Renal pelvis (tissue), 12 donors: ENCODE measurements around the gene FOXA1. TPM values are rescaled to one million over a fixed set of nuclear protein-coding genes. Genes with fewer than 3 reads are reported as not detected.

ENCODE experiments used
- DNase-seq: peaks from one replicate; pipeline ENCODE4 v3.0.0-alpha.2; 2013
- long read RNA-seq, 16 experiments: transcript quantifications; one replicate each; lab custom pipeline, GENCODE V29; 2026
- polyA plus RNA-seq, 3 donors: library from polyadenylated mRNA; unstranded; fragments of 120-200 nt; gene quantifications; one replicate each; pipeline ENCODE4 v1.2.1, GENCODE V29; 2013; ENCODE audit not compliant: insufficient read length in 3 of 3

FOXA1 gene
- polyA plus RNA-seq: 1 to 10 TPM; 2.5 to 5.1 (median 4.5) TPM
- long read RNA-seq, donor 1: 0 reads
- long read RNA-seq, donor 2, partial matches to known transcripts: 0 of 2 reads
- long read RNA-seq, donor 2, other reads (novel, unspliced or antisense): 0 of 2 reads
- long read RNA-seq, donor 3: 0 reads
- long read RNA-seq, donor 4, partial matches to known transcripts: 0 of 4 reads
- long read RNA-seq, donor 4, other reads (novel, unspliced or antisense): 0 of 4 reads
- long read RNA-seq, donor 5, partial matches to known transcripts: 0 of 1 reads
- long read RNA-seq, donor 5, other reads (novel, unspliced or antisense): 0 of 1 reads
- long read RNA-seq, donor 6, partial matches to known transcripts: 0 of 1 reads
- long read RNA-seq, donor 6, other reads (novel, unspliced or antisense): 0 of 1 reads
- long read RNA-seq, donor 7, transcript FOXA1-201 (2 exons, 2,862 nt): major isoform, 10 of 10 reads
- long read RNA-seq, donor 7, partial matches to known transcripts: 0 of 10 reads
- long read RNA-seq, donor 7, other reads (novel, unspliced or antisense): 0 of 10 reads
- long read RNA-seq, donor 8, partial matches to known transcripts: 0 of 1 reads
- long read RNA-seq, donor 8, other reads (novel, unspliced or antisense): 0 of 1 reads
- long read RNA-seq, donor 9, partial matches to known transcripts: 0 of 2 reads
- long read RNA-seq, donor 9, other reads (novel, unspliced or antisense): 0 of 2 reads
- long read RNA-seq, donor 10, partial matches to known transcripts: 0 of 2 reads
- long read RNA-seq, donor 10, other reads (novel, unspliced or antisense): 0 of 2 reads
- long read RNA-seq, donor 11, partial matches to known transcripts: 0 of 2 reads
- long read RNA-seq, donor 11, other reads (novel, unspliced or antisense): 0 of 2 reads
- long read RNA-seq, donor 12, transcript FOXA1-201 (2 exons, 2,862 nt): major isoform, 6 of 6 reads
- long read RNA-seq, donor 12, partial matches to known transcripts: 0 of 6 reads
- long read RNA-seq, donor 12, other reads (novel, unspliced or antisense): 0 of 6 reads
- long read RNA-seq, donor 13, partial matches to known transcripts: 0 of 1 reads
- long read RNA-seq, donor 13, other reads (novel, unspliced or antisense): 0 of 1 reads
- long read RNA-seq, donor 14: 0 reads
- long read RNA-seq, donor 15: 0 reads
- long read RNA-seq, donor 16: 0 reads

DNA sequence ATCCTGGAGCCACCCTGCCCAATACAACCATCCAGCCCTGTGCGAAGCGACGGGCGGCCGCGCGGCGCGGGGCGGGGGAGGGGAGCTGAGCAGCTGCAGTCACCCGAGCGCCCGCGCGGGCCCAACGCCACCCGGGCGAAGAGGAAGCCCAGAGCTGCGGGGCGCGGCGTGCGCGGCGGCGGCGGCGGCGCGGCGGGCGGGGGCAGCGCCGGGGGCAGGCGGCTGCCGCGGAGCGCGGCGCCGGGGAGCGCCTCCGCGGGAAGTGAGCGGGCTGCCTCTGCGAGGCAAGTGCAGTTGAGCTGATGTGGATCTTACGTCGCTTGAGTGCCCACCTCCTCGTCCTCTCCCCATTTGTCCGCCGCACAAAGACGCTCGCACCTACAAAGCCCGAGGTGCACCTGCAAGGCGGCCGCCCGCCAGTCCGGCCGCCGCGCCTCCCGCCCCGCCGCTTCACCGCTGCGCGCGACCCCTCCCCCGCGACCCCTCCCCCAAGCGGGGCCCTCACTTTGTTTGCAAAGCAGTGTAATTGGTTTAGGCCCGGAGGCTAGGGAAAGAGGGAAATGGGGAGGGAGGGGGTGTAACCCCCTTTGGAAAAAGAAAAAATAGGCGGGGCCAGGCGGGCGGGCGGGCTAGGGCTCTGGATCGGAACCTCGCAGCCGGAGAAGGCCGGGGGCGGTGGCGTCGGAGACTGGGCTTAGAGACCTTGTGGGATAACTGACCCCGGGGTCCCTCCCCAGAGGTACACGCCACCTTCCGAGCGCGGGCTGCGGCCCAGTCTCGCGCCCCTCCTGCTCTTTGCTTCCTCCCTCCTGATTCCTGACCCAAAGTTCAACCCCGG lies at the start of gene FOXA1, which contains the start of gene TTC6:
Gene FOXA1, minus strand, starts transcription at position 279 of the 838 bp plus-strand sequence. Its CDS starts 277 bp downstream, at position 2.
Gene TTC6, plus strand, starts transcription at position 659 of the 838 bp plus-strand sequence. CDS start 26,436 bp downstream, outside the sequence.
- DNase-seq: no peak

- no peak for DNase-seq
Measured at GRCh38 chr14:37643701-37644100, 48.7 kb upstream of the FOXA1 start.

- no peak for DNase-seq
Measured at GRCh38 chr14:37642125-37642524, 47.1 kb upstream of the FOXA1 start.

DNA sequence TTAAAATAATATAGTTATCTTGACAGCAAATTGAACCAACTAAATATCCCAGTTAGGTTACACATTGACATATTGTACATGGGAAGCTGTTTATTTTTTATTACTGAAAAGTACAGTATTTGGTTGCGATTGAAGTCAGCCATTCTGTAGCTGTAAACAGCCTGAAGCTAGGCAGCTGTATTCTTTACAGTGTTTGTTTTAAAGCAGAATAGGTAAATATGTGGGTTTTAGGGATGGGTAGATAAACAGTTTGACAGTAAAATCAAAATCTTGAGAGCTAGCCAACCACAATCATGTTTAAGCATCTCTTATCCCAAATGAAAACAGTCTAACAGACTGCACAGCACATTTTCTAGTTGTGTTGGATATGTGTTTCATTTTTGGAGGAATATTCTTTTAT lies 46.1 kb upstream of the FOXA1 start:
- DNase-seq: no peak

GRCh38 chr14:37638599-37638998 lies 43.5 kb upstream of the FOXA1 start:
- no peak for DNase-seq

- no peak for DNase-seq
Measured at GRCh38 chr14:37637341-37637740, 42.3 kb upstream of the FOXA1 start.

- no peak for DNase-seq
Measured at GRCh38 chr14:37625597-37626595, 30.8 kb upstream of the FOXA1 start.

GRCh38 chr14:37623971-37624370 lies 28.9 kb upstream of the FOXA1 start:
- DNase-seq: no peak

- no peak for DNase-seq
Measured at GRCh38 chr14:37623426-37623951, 28.4 kb upstream of the FOXA1 start.

GRCh38 chr14:37622231-37622923 lies 27.3 kb upstream of the FOXA1 start:
- no peak for DNase-seq

- DNase-seq: no peak
Measured at GRCh38 chr14:37620856-37621255, 25.8 kb upstream of the FOXA1 start.

DNA sequence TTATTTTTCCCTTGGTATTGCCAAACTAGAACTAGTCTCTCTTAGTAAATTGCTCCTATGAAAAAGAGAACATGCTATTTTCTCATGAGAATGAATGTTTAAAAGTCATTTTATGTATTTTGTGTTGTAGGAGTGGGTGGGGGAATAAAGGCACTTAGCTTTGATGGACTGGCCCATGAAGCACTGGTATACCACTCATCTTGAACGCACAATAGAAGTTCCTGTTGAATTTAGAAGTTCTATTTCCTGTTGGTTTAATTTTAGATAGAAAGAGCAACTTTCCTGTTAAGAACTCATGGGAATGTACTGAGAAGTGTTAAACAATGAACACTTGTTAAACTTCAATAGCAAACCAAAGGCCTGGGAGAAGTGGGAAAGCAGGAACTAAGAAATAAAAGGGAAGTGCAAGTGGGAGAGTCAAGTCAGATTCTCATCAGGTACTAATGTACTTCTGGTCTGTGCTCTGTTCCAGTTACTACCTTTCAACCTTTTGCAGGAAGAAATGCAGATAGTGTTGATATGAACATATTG lies 23.5 kb upstream of the FOXA1 start:
- DNase-seq: no peak

- no peak for DNase-seq
Measured at GRCh38 chr14:37617864-37618365, 22.9 kb upstream of the FOXA1 start.

GRCh38 chr14:37616853-37617252 lies 21.8 kb upstream of the FOXA1 start:
- no peak for DNase-seq

DNA sequence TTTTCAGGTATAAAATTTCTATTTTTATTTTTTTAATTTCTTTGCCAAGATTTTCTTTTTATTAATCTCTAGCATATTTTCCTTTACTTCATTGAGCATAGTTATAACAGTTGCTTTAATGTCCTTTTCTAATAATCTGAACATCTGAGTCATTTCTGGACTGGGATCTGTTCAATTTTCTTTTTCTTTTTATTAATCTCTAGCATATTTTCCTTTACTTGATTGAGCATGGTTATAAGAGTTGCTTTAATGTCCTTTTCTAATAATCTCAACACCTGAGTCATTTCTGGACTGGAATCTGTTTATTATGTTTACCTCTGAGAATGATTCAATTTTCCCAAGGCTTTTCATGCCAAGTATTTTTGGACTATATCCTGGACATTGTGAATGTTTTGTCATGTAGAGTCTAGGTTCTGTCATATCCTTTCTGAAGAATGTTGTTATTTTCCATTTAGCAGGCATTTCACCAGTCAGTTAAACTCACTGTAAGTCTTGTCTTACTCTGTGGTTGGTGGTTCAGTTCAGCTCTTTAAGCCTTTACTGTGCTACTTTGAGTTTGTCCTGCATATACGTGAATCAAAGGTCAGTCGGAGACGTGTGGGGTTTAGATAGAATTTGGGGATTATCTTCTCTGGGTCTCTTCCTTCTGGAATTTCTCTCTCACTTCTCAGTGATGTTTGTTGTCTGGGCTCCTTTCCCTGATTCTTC lies 20.7 kb upstream of the FOXA1 start:
- no peak for DNase-seq

GRCh38 chr14:37610945-37611523 lies 16.0 kb upstream of the FOXA1 start:
- no peak for DNase-seq

GRCh38 chr14:37608649-37609048 lies 13.6 kb upstream of the FOXA1 start:
- no peak for DNase-seq
